Adrenal gland (tissue), 12 donors: ENCODE results near the gene AGXT. TPM values are rescaled to one million over a fixed set of nuclear protein-coding genes. Genes with fewer than 3 reads are reported as not detected.

Experiments used
- DNase-seq, 7 donors: peaks; one replicate each; pipeline ENCODE4 v3.0.0-alpha.2; 2019 to 2020
- H3K27ac ChIP-seq, 5 donors: fragments of 200-600 bp; sonication (generic) in 4 of 5; 1 replicate in 3 of 5; 2 replicates in 2 of 5; pipeline versions ENCODE4 v1.5.1 to v1.8.0; 2016 to 2020; ENCODE audit warnings: mild to moderate bottlenecking in 1 of 5
- H3K27me3 ChIP-seq: fragments of 200-600 bp; 2 replicates; pipeline ENCODE4 v1.8.0; 2021
- H3K36me3 ChIP-seq, 2 donors: fragments of 200-600 bp; replicated peaks in 1 of 2; 1 replicate in 1 of 2; 2 replicates in 1 of 2; pipeline versions ENCODE4 v1.5.1 to v1.8.0; 2018 to 2022
- H3K4me1 ChIP-seq, 2 donors: fragments of 200-600 bp; replicated peaks in 1 of 2; 1 replicate in 1 of 2; 2 replicates in 1 of 2; pipeline versions ENCODE4 v1.5.1 to v1.8.0; 2018 to 2021
- H3K4me3 ChIP-seq, 4 donors: fragments of 200-600 bp; sonication (generic) in 3 of 4; one replicate each; pipeline ENCODE4 v1.5.1; 2016 to 2018
- H3K9me3 ChIP-seq, 3 donors: fragments of 200-600 bp; sonication (generic) in 1 of 3; replicated peaks in 1 of 3; 1 replicate in 2 of 3; 2 replicates in 1 of 3; pipeline versions ENCODE4 v1.5.1 to v1.8.0; 2016 to 2021
- CTCF ChIP-seq, 6 experiments: fragments of 450-650 bp in 4 of 6; fragments of 200-600 bp in 2 of 6; sonication (generic) in 1 of 6; IDR thresholded peaks; 1 replicate in 5 of 6; 2 replicates in 1 of 6; pipeline versions ENCODE4 v1.5.1 to v1.8.0; 2016 to 2021; ENCODE audit warnings: antibody characterized with exemption in 6 of 6, mild to moderate bottlenecking in 2 of 6, moderate library complexity in 1 of 6
- POLR2A ChIP-seq, 2 donors: fragments of 450-650 bp; IDR thresholded peaks; one replicate each; pipeline ENCODE4 v1.6.1; 2017; ENCODE audit warnings: antibody characterized with exemption in 2 of 2, mild to moderate bottlenecking in 2 of 2, moderate library complexity in 1 of 2
- WGBS, 4 donors: extraction: QIAGEN DNeasy Blood & Tissue Kit in 2 of 4; methylation state at CpG; one replicate each; pipeline versions ENCODE4 v1.1.5 to v1.1.7; 2013 to 2017; 5-methylcytosine and 5-hydroxymethylcytosine counted together
- intact Hi-C, 2 donors: fragments of 100-400 bp; cut with DNase I; formaldehyde crosslinking; loops; one replicate each; pipeline versions ENCODE4 v1.14.1 to v1.15.0; 2022 to 2023
- polyA plus RNA-seq, 3 donors: library from polyadenylated mRNA; stranded (reverse); fragments of 200-250 nt in 2 of 3; fragments of 350-450 nt in 1 of 3; fragmentation: Illumina TruSeq in 1 of 3; extraction: RNeasy Lipid Tissue Mini Kit (QIAGEN cat#74804) in 1 of 3; gene quantifications; one replicate each; pipeline ENCODE4 v1.2.3, GENCODE V29; 2013 to 2014
- total RNA-seq, 9 donors: library from RNA; depleted of rRNA in 4 of 9; stranded (reverse); fragments of >200 nt in 4 of 9; fragments of 120-200 nt in 1 of 9; fragmentation: NEBNext Ultra II Directional in 1 of 9; extraction: Animal tissue kit (Norgen Biotek cat#: 25700) in 1 of 9; gene quantifications; one replicate each; pipeline versions ENCODE4 v1.1.0 to v1.2.4, GENCODE V29; 2013 to 2023
- donor health status: healthy with polysubstance abuse.
- donor health status: Bipolar disorder and iron deficiency.
- donor health status: DM: yes; HTN: yes; CAD: no.
- donor health status: DM: no; HTN: no; CAD: no.
- donor health status: DM: no; HTN: no; CAD: no.
- donor health status: DM: yes; HTN: yes; CAD: no.

AGXT gene
- total and polyA plus RNA-seq, 12 donors, result 0.14 to 1.2 (median 0.47) TPM; not detected in 3

- Histone ChIP-seq H3K9me3 (no peaks in the 10 kb centered on the region), H3K27ac (no peak overlapping the region), H3K4me3 (no peak overlapping the region), H3K4me1 (no peaks in the 10 kb centered on the region), H3K36me3 (no peaks in the 10 kb centered on the region), H3K27me3 (no peaks in the 10 kb centered on the region)
- intact Hi-C loops, result no loop called here
- 88 to 92% (median 90%) methylated on average over 8 to 22 of the region's 22 CpGs for WGBS, 4 donors
- TF ChIP-seq CTCF (IDR thresholded peaks at IDR 0.05) (no peak), POLR2A (IDR thresholded peaks at IDR 0.05) (no peak)
- no peak for DNase-seq
Observed at GRCh38 chr2:240875228-240876034, 6.8 kb downstream of the AGXT start.

GRCh38 chr2:240876035-240876474 lies 7.4 kb downstream of the AGXT start:
- intact Hi-C loops, result no loop called here
- Histone ChIP-seq H3K36me3 (no peaks in the 10 kb centered on the region), H3K4me1 (no peaks in the 10 kb centered on the region), H3K9me3 (no peaks in the 10 kb centered on the region), H3K27me3 (no peaks in the 10 kb centered on the region), H3K4me3 (no peak overlapping the region), H3K27ac (no peak overlapping the region)
- DNase-seq, result no peak
- TF ChIP-seq POLR2A (IDR thresholded peaks at IDR 0.05), result no peak
- TF ChIP-seq CTCF (IDR thresholded peaks at IDR 0.05), result no peak
- 63 to 81% (median 77%) methylated on average over 5 to 7 of the region's 7 CpGs for WGBS, 4 donors

- Histone ChIP-seq H3K4me1 (no peaks in the 10 kb centered on the region), H3K36me3 (no peaks in the 10 kb centered on the region), H3K4me3 (no peak overlapping the region), H3K9me3 (no peaks in the 10 kb centered on the region), H3K27ac (no peak overlapping the region), H3K27me3 (no peaks in the 10 kb centered on the region)
- DNase-seq, result peak in 2 of 7 donors; percentile 19 to 26
- intact Hi-C loops, result no loop called here
- WGBS, 4 donors, result 78 to 83% (median 81%) methylated on average over 11 to 18 of the region's 18 CpGs
- TF ChIP-seq CTCF (IDR thresholded peaks at IDR 0.05) (no peak), POLR2A (IDR thresholded peaks at IDR 0.05) (no peak)
Observed at GRCh38 chr2:240876475-240877251, 8.0 kb downstream of the AGXT start.
